ENCODE data around the gene COL2A1. TPM values are rescaled to one million over a fixed set of nuclear protein-coding genes. Genes with fewer than 3 reads are reported as not detected.

The COL2A1 gene
- total and polyA plus RNA-seq, 4 donors, result 0.05 to 8.7 (median 0.15) TPM; not detected in 1

- WGBS, 2 donors, result 46 to 52% methylated on average over 5 of the region's 5 CpGs
- Histone ChIP-seq H3K27me3 (ENCODE audit: control insufficient read depth in 3 of 3, insufficient read depth in 3 of 3, low read length in 2 of 3) (no peaks in the 10 kb centered on the region), H3K4me3 (no peak overlapping the region), H3K36me3 (ENCODE audit: control insufficient read depth in 4 of 4, insufficient read depth in 4 of 4, low read length in 4 of 4) (no peaks in the 10 kb centered on the region), H3K9ac (ENCODE audit: insufficient read depth in 1 of 2, low read length in 2 of 2) (no peak overlapping the region), H3K4me1 (ENCODE audit: control insufficient read depth in 5 of 5, insufficient read depth in 5 of 5, low read length in 5 of 5) (peaks cover 0 to 8% (median 0%) of the 10 kb centered on the region in 5 donors), H3K9me3 (ENCODE audit: control insufficient read depth in 4 of 4, insufficient read depth in 3 of 4, low read length in 3 of 4) (no peaks in the 10 kb centered on the region), H3K27ac (ENCODE audit: low read depth in 1 of 2, low read length in 1 of 2) (no peak overlapping the region)
- ATAC-seq (ENCODE audit: insufficient read depth, low FRiP score) (no peak), DNase-seq (peak in 1 of 3 donors; percentile 30)
- TF ChIP-seq CTCF (IDR thresholded peaks at IDR 0.05; ENCODE audit: control extremely low read depth, extremely low read depth), result no peak
These were observed 24.5 kb upstream of the COL2A1 start for GRCh38 chr12:48028541-48029431.

GRCh38 chr12:48027183-48028002 lies 23.1 kb upstream of the COL2A1 start:
- peaks cover 0 to 16% (median 4%) of the 10 kb centered on the region in 5 donors for H3K4me1 ChIP-seq (ENCODE audit: control insufficient read depth in 5 of 5, insufficient read depth in 5 of 5, low read length in 5 of 5)
- H3K4me3 ChIP-seq, result no peak overlapping the region
- H3K27me3 ChIP-seq (ENCODE audit: control insufficient read depth in 3 of 3, insufficient read depth in 3 of 3, low read length in 2 of 3), result peaks cover 0 to 3% (median 0%) of the 10 kb centered on the region in 3 donors
- H3K9ac ChIP-seq (ENCODE audit: insufficient read depth in 1 of 2, low read length in 2 of 2), result no peak overlapping the region
- no peak for TF ChIP-seq CTCF (IDR thresholded peaks at IDR 0.05; ENCODE audit: control extremely low read depth, extremely low read depth)
- no peak for DNase-seq
- ATAC-seq (ENCODE audit: insufficient read depth, low FRiP score), result no peak
- H3K27ac ChIP-seq (ENCODE audit: low read depth in 1 of 2, low read length in 1 of 2), result no peak overlapping the region
- H3K36me3 ChIP-seq (ENCODE audit: control insufficient read depth in 4 of 4, insufficient read depth in 4 of 4, low read length in 4 of 4), result no peaks in the 10 kb centered on the region
- 69 to 76% methylated on average over 18 of the region's 18 CpGs for WGBS, 2 donors
- H3K9me3 ChIP-seq (ENCODE audit: control insufficient read depth in 4 of 4, insufficient read depth in 3 of 4, low read length in 3 of 4), result no peaks in the 10 kb centered on the region

- Histone ChIP-seq H3K4me3 (no peak overlapping the region), H3K9me3 (ENCODE audit: control insufficient read depth in 4 of 4, insufficient read depth in 3 of 4, low read length in 3 of 4) (no peaks in the 10 kb centered on the region), H3K27ac (ENCODE audit: low read depth in 1 of 2, low read length in 1 of 2) (no peak overlapping the region), H3K4me1 (ENCODE audit: control insufficient read depth in 5 of 5, insufficient read depth in 5 of 5, low read length in 5 of 5) (peaks cover 0 to 23% (median 6%) of the 10 kb centered on the region in 5 donors), H3K36me3 (ENCODE audit: control insufficient read depth in 4 of 4, insufficient read depth in 4 of 4, low read length in 4 of 4) (no peaks in the 10 kb centered on the region), H3K9ac (ENCODE audit: insufficient read depth in 1 of 2, low read length in 2 of 2) (no peak overlapping the region), H3K27me3 (ENCODE audit: control insufficient read depth in 3 of 3, insufficient read depth in 3 of 3, low read length in 2 of 3) (peaks cover 0 to 3% (median 0%) of the 10 kb centered on the region in 3 donors)
- DNase-seq, result no peak
- WGBS, 2 donors, result 85 to 87% methylated on average over 7 of the region's 7 CpGs
- ATAC-seq (ENCODE audit: insufficient read depth, low FRiP score), result no peak
- no peak for TF ChIP-seq CTCF (IDR thresholded peaks at IDR 0.05; ENCODE audit: control extremely low read depth, extremely low read depth)
These were observed 22.0 kb upstream of the COL2A1 start for GRCh38 chr12:48026060-48026827.

Data from lung (tissue), 12 donors.